ENCODE data around the gene DCP2. TPM values are rescaled to one million over a fixed set of nuclear protein-coding genes. Genes with fewer than 3 reads are reported as not detected.

DCP2 gene
- total RNA-seq, 4 donors from 2014 or later = 11.3 to 45.5 (median 23.0) TPM

- Histone ChIP-seq H3K4me1 (no peaks in the 10 kb centered on the region), H3K9me3 (no peaks in the 10 kb centered on the region), H3K36me3 (peaks cover 55% of the 10 kb centered on the region), H3K4me3 (no peak overlapping the region), H3K27me3 (no peaks in the 10 kb centered on the region), H3K27ac (no peak overlapping the region)
- WGBS = 81% methylated on average over 8 of the region's 8 CpGs
- TF ChIP-seq POLR2AphosphoS5 (IDR thresholded peaks at IDR 0.05) (no peak), CTCF (IDR thresholded peaks at IDR 0.05) (no peak), EP300 (IDR thresholded peaks at IDR 0.05) (no peak), POLR2A (IDR thresholded peaks at IDR 0.05) (no peak)
- no peak for DNase-seq (ENCODE audit: low spot score in 2 of 2)
Measured at GRCh38 chr5:113027015-113027414, 50.4 kb downstream of the DCP2 start.

GRCh38 chr5:113027431-113027830, 50.8 kb downstream of the DCP2 start:
- no peak for TF ChIP-seq POLR2AphosphoS5 (IDR thresholded peaks at IDR 0.05)
- no peak for TF ChIP-seq EP300 (IDR thresholded peaks at IDR 0.05)
- no peak for TF ChIP-seq CTCF (IDR thresholded peaks at IDR 0.05)
- no peak for TF ChIP-seq POLR2A (IDR thresholded peaks at IDR 0.05)
- Histone ChIP-seq H3K4me3 (no peak overlapping the region), H3K4me1 (no peaks in the 10 kb centered on the region), H3K27ac (no peak overlapping the region), H3K36me3 (peaks cover 55% of the 10 kb centered on the region), H3K27me3 (no peaks in the 10 kb centered on the region), H3K9me3 (no peaks in the 10 kb centered on the region)
- WGBS = 95% methylated on average over 5 of the region's 5 CpGs
- no peak for DNase-seq (ENCODE audit: low spot score in 2 of 2)

GRCh38 chr5:113029614-113030013, 53.0 kb downstream of the DCP2 start:
- H3K4me1 ChIP-seq = no peaks in the 10 kb centered on the region
- no peak for DNase-seq (ENCODE audit: low spot score in 2 of 2)
- TF ChIP-seq POLR2A (IDR thresholded peaks at IDR 0.05) (no peak), POLR2AphosphoS5 (IDR thresholded peaks at IDR 0.05) (no peak), EP300 (IDR thresholded peaks at IDR 0.05) (no peak), CTCF (IDR thresholded peaks at IDR 0.05) (no peak)
- no peak overlapping the region for H3K27ac ChIP-seq
- H3K27me3 ChIP-seq = no peaks in the 10 kb centered on the region
- no peak overlapping the region for H3K4me3 ChIP-seq
- no peaks in the 10 kb centered on the region for H3K9me3 ChIP-seq
- peaks cover 52% of the 10 kb centered on the region for H3K36me3 ChIP-seq
- WGBS = 69% methylated on average over 6 of the region's 6 CpGs

- no peaks in the 10 kb centered on the region for H3K27me3 ChIP-seq
- H3K4me1 ChIP-seq = no peaks in the 10 kb centered on the region
- H3K4me3 ChIP-seq = no peak overlapping the region
- peaks cover 51% of the 10 kb centered on the region for H3K36me3 ChIP-seq
- no peak for DNase-seq (ENCODE audit: low spot score in 2 of 2)
- H3K27ac ChIP-seq = no peak overlapping the region
- TF ChIP-seq CTCF (IDR thresholded peaks at IDR 0.05) = no peak
- TF ChIP-seq POLR2AphosphoS5 (IDR thresholded peaks at IDR 0.05) = no peak
- TF ChIP-seq POLR2A (IDR thresholded peaks at IDR 0.05) = no peak
- no peak for TF ChIP-seq EP300 (IDR thresholded peaks at IDR 0.05)
- no peaks in the 10 kb centered on the region for H3K9me3 ChIP-seq
- WGBS = 81% methylated on average over 8 of the region's 8 CpGs
Measured at GRCh38 chr5:113031104-113031503, 54.5 kb downstream of the DCP2 start.

DNA sequence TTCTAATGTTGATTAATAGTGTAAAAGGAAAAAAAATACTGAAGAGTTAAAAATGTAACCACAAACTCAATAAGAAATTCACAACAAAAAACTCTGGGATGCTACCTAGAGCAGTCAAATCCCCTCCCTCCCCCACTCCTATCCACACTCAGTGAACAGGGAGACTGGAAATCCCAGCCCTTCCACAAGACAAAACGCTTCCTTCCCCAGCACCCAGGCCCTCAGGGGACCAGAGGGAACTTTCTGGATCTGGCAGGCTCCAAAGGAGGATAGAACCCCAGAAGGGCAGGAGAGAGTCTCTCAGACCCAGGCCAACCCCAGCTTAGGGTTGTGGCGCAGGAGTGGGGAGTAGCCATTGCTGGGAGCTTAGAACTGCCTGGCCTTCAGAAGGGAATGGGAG, 55.0 kb downstream of the DCP2 start:
- Histone ChIP-seq H3K27ac (no peak overlapping the region), H3K27me3 (no peaks in the 10 kb centered on the region), H3K4me3 (no peak overlapping the region), H3K9me3 (no peaks in the 10 kb centered on the region), H3K36me3 (peaks cover 51% of the 10 kb centered on the region), H3K4me1 (no peaks in the 10 kb centered on the region)
- no peak for TF ChIP-seq POLR2AphosphoS5 (IDR thresholded peaks at IDR 0.05)
- no peak for TF ChIP-seq POLR2A (IDR thresholded peaks at IDR 0.05)
- TF ChIP-seq CTCF (IDR thresholded peaks at IDR 0.05) = no peak
- TF ChIP-seq EP300 (IDR thresholded peaks at IDR 0.05) = no peak
- DNase-seq (ENCODE audit: low spot score in 2 of 2) = no peak
- 76% methylated on average over 2 of the region's 2 CpGs for WGBS

All from suprapubic skin (tissue), 4 donors.